GM11168 (cell line): Measurements from ENCODE around the gene C14orf132.
"Not testable (repeated sequence)": the region's sequence is repeated elsewhere in the genome, so short reads cannot be mapped to it uniquely, and the experiment has no call there.

ENCODE experiments used
- in situ Hi-C: fragments of 300-500 bp; cut with MboI; formaldehyde crosslinking; loops from one replicate; pipeline ENCODE4 v1.12.0; 2022; ENCODE audit warnings: low sequenced_read_pairs; ENCODE audit not compliant: unreplicated experiment

The C14orf132 gene

DNA sequence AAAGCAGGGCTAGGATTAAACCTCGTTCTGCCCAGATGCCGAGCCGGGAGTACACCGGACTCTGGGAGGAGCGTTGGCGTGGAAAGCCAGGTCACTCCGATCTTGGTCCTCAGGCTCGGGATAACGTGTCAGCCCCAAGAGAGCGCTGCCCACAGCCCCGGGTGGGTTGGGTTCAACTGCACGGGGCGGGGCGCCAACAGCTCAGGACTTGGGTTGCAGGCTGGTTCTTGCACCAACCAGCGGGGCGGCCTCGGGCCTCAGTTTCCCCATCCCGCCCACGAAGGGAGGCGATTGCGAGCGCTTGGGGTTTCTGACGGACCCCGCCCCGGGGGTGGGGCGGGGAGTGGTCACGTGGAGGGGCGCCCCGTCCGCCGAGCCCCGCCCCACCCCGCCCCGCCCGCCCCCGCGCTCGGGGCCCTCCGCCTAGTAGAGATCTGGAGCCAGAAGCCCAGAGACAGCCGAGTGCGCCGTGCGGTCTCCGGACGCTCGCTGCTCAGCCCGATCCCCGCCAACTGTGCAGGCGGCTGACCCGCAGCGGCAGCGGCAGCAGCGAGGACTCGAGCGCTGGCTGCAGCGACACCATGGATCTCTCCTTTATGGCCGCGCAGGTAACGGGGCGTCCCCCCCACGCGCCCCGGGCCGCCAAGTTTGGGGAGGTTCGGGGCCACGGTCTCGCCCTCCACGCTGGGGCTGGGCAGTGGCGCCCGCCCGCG lies at the start of gene C14orf132:
C14orf132 (plus strand) TSS at position 443 of the 713 bp plus-strand sequence; CDS start at position 582, 139 bp downstream.
- in situ Hi-C loops: no loop called here

DNA sequence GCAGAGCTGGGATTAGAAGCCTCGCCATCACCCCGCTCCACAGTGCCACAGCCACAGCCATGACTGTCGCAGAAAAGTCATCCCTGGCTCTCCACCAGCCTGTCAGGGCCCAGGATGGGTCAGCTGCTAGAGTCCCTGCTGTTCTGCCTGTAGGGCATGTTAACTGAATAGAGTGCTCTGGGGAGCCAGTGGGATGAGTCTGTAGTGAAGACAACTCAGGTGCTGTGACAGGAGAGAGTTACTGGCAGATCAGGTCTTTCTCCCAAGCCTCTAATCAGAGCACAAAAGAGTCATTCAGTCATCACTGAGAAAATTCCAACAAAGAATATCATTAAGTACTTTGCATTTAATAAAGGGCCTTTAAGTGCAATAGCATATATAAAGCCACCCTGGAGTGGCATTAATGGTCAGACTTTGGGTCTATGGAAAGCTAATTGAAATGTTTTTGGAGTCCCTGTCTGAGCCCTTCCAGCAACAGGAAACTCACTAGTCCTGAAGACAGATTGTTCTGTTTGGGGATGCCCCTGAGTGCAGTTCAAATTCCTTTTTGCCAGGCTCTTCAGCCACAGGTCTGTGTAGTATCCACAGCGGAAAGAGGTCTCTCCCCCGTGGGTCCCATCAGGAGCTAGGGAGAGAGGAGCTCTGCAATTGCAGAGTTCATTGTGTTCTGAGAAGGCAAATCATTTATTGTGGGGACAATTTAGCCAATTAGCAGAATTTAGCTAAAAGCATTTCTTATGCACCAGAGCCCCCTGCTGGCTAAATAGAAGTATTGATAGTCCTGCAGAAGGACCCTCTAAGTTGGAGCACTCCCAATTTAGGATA lies 45.2 kb upstream of the C14orf132 start:
- in situ Hi-C loops: loop anchor here (10.0 kb wide), 1 partner anchor 429 kb away; no protein-coding TSS in a partner anchor

DNA sequence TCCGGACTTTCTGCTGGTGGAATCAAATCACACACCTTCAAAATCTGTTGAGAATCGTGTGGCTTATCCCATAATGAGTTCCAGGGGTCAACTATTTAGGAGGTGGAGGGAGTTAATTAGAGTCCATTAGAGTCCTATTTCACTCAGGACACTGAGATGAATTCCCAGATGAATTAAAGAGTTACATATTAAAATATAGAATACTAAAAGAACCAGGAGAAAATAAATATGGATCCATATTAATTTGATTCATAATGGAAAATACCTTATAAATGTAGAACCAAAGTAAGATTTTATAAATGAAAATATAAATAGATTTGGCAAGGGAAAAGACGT lies 44.6 kb upstream of the C14orf132 start:
- in situ Hi-C loops: loop anchor here (10.0 kb wide), 1 partner anchor 430 kb away; no protein-coding TSS in a partner anchor

DNA sequence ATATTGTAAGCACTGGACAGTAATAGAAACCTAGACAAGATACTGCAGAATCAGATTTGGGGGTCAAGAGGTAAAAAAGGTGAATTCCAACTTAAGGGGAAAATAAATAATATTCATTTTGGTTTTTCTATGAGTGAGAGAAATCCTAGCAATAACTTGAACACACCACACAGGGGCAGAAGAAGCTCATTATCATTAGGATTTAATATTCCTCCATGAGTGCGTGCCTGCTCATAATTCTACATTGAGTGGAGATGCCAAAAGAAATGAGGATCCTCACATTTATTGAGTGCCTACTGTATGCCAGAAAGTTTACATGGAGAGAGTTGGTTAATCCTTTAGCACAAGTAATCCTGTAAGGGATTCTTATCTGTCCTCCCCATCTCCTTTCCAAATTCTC lies 40.5 kb upstream of the C14orf132 start:
- in situ Hi-C loops: loop anchor here (10.0 kb wide), 1 partner anchor 434 kb away; no protein-coding TSS in a partner anchor

DNA sequence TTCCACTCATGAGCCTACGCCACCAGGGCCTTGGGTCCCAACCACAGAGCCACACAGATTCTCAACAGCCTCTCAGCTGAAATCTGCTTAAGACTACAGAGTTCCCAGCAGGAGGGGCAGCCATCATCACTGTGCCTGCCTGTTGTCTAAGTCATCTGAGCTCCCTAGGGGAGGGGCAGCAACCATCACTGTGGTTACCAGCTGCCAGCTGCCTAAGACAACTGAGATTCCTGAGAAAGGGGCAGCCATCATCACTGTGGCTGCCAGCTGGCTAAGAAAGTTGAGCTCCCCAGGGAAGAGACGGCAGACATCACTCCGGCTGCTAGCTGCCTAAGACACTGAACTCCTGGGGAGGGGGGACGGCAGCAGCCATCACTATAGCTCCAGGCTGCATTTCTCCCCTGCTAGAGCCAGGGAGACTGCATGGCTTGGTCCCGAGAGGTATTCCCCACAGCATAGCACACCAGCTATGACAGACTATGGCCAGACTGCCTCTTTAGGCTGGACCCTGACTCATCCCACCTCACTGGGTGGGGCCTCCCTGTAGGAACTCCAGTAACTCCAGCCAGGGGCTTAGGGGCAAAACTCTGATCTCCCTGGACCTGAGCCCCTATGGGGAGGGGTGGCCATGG lies 37.2 kb upstream of the C14orf132 start:
- in situ Hi-C loops: no loop called here

DNA sequence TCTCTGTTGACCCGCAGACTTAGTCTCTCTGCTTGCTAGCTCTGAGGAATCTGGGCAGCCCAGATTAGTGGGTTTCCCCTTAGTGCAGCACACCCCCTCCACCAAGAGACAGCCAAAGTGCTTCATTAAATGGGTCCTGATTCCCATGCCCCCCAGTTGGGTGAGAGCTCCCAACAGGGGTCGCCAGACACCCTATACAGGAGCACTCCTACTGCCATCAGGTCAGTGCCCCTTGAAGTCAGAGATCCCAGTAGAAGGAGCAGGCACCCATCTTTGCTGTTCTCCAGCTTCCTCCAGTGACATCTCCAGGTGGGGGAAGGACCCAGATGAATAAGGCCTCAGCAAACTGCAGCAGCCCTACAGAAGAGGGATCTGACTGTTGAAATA lies 36.7 kb upstream of the C14orf132 start:
- in situ Hi-C loops: no loop called here

DNA sequence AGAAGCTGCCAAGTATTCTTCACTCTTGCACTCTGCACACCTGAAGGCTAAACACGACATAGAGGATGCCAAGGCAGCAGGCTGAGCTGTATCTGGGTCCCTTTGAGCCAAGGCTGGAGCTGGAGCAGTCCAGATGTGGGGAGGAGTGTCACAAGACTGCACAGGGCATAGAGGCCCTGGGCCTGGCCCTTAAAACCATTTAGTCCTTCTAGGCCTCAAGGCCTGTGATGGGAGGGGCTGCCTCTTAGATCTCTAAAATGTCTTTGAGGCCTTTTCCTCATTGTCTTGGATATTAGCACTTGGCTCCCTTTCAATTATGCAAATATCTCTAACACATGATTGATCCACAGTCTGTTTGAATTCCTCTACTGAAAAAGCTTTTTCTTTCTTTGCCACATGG lies 28.0 kb upstream of the C14orf132 start:
- in situ Hi-C loops: no loop called here

DNA sequence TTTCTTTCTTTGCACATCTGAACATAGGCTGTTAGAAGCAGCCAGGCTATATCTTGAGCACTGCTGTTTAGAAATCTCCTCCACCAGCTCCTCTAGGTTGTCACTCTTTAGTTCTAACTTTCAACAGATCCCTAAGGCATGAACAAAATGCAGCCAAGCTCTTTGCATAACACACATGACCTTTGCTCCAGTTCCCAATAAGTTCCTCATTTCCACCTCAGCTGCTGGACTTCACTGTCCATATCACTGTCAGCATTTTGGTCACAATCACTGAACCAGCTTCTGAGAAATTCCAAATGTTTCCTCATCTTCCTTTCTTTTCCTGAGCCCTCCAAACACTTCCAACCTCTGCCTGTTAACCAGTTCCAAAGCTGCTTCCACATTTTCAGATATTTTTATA lies 27.6 kb upstream of the C14orf132 start:
- in situ Hi-C loops: no loop called here

DNA sequence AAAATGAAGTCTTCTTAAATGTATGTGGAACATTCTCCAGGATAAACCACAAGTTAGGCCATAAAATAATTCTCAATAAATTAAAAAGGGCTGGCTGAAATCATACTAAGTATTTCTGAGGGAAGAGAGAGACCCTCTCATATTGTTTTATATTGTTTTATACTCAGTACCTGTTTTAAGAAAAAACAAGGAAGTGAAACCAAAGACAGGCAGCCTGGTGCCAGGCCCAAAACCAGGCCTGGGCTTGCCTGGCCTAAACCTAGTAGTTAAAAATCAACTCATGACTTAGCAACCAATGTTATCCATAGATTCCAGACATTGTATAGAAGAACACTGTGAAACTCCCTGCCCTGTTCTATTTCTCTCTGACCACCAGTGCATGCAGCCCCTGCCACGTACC lies 26.4 kb upstream of the C14orf132 start:
- in situ Hi-C loops: not testable (repeated sequence)

DNA sequence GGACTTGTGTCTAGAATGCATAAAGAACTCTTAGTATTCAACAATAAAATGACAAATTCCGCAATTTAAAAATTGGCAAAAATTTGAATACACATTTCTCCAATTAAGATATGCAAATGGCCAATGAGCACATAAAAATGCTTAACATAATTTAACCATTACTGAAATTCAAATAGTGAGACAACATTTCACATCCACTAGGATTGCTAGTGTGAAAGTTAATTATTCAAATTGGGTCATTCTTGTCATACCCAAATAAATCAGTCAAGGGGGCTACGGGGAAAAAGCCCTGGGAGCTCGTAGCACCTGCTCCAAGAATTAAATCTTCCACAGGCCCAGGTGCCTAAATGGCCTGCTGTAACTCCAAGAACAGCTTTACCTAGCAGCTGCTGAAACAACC lies 25.0 kb upstream of the C14orf132 start:
- in situ Hi-C loops: no loop called here

DNA sequence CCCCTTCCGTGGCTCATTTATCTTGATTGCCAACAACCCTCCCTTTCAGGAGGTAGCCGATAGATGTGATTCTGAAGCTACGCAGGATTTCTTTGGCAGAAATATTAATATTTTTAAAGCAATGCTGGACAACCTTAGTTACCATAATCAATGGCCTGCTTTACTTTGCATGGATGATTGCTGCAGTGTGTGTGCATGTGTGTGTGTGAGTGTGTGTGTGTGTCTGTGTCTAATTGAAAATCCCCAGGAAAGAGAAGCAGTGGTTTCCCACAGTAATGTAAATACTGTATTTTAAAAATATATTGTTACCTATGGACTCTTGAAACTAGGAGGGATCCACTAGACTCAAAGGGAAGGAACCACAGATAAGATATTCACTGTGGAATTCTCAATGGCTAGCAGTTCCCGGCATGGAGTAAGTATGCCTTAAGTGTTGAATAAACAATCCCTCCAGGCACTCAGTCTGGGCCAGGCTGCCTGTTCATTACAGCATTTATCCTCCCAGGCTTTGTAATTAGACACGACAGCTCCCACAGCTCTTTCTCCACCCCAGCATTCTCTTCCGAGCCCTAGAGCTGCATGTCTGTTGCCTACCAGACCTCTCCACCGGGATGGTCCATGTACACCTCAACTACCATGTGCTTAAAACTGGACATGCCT lies 22.5 kb upstream of the C14orf132 start:
- in situ Hi-C loops: no loop called here

DNA sequence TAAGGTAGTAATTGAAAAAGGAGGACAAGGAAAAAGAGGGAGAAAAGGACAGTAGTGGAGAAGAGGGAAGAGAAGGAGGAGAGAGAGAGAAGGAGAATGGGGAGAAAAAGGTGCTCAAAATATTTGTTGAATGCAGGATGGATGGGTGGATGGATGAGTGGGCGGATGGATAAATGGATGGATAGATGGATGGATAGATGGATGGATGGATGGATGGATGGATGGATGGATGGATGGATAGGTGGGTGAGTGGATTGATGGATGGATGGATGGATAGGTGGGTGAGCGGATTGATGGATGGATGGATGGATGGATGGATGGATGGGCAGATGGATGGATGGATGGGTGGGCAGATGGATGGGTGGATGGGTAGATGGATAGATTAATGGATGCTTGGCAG lies 21.3 kb upstream of the C14orf132 start:
- in situ Hi-C loops: no loop called here

DNA sequence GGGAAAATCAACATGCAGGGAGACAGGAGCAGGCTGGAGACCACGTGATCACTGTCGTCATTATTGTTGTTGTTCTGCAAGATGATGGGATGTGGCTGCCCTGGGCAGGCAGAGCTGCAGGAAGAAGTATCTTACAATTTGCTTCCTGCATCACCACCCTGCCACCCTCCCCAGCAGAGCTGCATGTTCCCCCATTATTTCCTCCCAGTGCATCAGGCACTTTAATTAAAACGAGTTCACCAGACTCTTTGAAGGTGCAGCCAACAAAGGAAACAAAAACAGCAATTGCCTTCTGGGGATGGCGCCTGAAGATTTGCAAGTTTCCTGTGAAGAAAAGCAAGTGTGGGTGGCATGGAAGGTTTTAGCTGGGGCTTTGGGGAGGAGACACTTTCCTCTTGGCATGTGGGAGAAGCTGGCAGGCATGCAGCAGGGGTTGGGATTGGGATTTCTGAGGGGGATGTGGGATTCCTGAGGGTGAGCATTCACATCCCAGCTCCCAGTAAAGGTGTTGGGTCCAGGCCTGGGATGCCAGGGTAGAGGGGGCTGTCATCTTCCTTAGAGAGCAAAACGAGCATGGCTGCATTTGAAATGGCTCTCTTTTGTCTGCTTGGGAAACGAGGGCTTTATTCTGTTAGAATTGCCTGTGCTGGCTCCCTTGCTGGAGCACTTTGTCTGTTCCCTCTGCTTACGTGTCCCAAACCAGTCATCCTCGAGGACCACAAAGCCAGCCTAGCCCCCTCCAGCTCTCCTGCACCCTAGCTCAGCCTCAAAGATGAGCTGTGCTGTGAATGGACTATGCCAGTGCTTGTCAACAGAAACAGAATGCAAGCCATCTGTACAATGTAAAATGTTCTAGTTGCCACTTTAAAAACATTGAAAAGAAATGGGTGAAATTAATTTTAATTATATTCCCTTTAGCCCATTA lies 11.5 kb upstream of the C14orf132 start:
- in situ Hi-C loops: no loop called here

DNA sequence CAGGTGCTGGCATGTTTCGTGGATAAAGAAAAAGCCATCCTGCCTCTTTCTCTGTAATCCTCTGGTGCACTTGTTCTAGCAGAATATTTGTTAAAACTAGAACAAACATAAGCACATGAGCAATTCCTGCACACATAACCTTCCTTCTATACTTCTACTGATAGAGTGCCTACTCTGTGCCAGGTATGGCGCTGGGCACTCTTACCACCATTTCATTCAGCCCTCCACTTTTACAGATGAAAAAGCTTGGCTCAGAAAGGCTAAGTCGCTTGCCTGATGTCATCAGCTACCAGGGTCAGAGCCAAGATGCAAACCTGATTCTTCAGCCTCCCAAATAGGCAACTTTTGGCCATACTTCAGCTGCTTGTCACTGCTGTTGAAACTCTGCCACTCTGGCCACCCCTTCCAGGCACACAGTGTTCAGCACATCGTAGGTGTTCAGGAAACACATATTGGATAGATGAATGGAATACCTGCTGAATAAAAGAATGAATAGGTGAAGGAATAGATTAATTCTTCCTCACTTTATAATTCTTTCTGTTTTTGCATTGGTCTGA lies 10.0 kb upstream of the C14orf132 start:
- in situ Hi-C loops: no loop called here

DNA sequence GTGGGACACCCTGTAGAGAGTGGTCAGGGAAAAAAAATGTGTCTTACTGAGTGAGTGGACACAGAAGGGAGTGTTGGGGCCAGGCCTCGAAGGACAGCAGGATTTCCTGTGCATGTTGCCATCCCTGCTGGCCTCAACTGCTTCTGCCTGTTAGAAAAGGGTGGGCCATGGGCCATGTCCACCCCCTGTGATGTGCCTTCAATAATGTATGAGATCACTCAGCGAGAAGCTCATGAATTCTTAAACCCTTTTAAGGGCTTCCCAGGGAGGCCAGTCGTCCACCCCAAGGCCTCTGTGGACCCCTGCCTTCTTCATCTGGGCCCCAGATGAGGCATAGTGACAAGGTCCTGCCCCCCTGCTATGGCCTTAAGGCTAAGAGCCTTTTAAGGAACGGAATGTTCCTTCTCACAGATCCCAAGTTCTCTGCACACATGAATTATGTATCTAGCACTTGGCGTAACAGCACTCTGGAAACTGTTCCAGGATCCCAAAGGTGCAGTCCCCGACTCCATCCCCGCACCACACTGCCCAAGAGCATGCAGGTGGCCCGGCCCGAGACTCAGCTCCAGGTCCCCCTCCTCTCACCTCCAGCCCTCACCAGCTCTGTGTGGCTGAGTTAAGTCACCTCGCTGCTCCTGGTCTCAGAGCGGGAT lies 8.9 kb upstream of the C14orf132 start:
- in situ Hi-C loops: no loop called here

DNA sequence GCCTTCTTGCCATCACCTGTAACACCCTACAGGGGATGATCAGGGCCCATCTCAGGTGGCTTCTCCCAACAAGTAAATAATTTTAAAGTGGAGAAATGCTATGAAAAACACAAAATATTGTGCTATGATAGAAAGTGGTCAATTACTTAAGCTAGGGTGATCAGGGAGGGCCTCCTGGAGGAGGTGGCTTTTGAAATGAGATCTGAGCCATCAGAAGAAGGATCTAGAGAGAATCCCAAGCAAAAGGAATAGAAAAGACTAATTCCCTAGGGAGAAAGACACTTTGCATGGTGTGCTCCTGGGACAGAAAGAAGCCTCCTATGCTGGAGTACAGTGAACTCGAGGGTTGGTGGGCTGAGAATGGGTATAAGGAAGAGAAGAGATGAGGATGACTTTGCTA lies 7.5 kb upstream of the C14orf132 start:
- in situ Hi-C loops: no loop called here

DNA sequence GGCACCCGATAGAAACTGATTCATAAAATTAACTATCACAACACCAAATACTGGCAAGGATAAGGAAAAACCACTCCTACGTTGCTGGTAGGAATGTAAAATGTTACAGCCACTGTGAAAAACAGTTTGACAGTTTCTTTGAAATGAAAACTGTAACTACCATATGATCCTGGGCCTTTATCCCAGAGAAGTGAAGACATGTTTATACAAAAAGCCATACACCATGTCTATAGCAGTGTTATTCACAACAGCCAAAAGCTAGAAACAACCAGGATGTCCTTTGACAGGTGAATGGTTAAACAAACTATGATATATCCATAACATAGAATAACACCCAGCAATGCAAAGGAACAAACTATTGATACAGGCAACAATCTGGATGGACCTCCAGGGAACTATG lies 3.7 kb upstream of the C14orf132 start:
- in situ Hi-C loops: no loop called here

DNA sequence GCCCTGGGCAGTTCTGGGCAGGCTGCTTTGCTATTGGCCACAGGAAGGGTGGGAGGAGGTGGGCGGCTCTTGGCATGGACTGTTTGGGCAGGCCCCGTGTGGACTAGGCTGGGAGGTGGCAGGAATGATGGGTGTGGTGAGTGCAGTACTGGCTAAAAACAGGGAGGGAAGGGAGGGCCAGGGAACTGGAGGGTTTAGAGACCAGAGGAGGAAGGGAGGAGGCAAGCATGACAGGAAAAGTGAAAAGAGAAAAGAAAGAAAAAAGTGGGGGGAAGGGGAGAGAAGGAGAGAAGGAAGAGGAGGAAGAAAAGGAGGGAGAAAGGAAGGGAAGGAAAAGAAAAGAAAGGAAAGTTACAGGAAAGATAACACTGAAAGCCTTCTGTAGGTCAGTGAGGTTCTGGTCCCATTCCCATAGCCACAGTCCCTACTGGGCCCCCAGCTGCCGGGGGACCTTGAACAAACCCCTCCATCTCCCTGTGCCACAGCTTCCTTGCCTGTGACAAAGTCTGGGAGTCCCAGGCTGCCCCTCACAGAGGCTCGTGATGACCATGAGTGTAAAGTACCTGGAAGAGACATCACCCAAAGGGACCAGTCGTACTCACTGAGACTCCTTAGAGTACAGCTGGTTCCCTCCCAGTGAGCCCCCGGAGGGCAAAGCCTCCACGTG lies 1.1 kb upstream of the C14orf132 start:
- in situ Hi-C loops: no loop called here
